Lower leg skin (tissue), 3 donors: Measurements from ENCODE around the gene EPHB4.

Source experiments
- CTCF ChIP-seq, 3 donors: fragments of 450-650 bp; IDR thresholded peaks; one replicate each; pipeline ENCODE4 v1.5.1; 2016; ENCODE audit warnings: antibody characterized with exemption in 3 of 3, mild to moderate bottlenecking in 3 of 3, moderate library complexity in 2 of 3
- POLR2A ChIP-seq, 2 donors: fragments of 450-650 bp; IDR thresholded peaks; one replicate each; pipeline ENCODE4 v1.6.1; 2016 to 2017; ENCODE audit warnings: antibody characterized with exemption in 2 of 2, mild to moderate bottlenecking in 1 of 2, moderate library complexity in 1 of 2

DNA sequence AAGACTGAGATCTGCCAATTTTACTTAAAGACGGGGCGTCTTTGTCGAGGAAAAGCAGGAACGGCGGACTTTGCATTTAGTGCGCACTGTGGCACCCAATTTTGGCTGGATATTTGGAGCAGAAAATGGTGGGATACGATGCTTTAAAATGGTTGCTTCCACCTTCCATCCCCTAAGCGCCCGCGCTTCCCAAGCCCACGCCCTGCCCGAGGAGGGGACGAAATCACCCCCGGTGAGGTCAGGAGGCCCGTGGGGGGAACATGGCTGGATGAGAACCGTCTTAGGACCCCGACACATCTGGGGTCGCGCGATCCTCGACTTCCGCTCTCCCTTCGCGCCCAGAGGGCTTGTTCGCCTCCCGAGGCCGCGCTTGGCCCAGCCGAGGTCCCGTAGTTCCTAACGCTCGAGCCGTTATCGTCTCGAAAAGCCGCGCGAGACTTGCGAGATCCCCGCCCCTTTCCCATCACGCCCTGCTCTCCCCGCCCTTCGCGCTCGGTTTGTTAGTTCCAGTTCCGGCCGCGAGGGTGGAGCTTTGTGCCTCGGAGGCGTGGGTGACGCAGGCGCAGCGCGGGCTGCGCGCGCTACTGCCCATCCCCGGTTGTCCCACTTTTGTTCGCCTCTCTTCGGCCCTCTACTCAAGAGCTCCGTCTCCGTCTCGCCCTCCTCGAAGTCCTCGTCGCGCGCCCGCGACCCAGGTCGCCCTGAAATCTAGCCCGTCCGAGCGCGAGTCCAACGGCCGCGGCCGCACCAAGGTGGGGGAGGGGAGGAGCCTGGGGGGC lies 47.4 kb upstream of the EPHB4 start, which contains the start of gene SRRT:
- peak in 1 of 3 donors; percentile 55 for TF ChIP-seq CTCF (IDR thresholded peaks at IDR 0.05)
- peak in 1 of 2 donors; percentile 60 for TF ChIP-seq POLR2A (IDR thresholded peaks at IDR 0.05)
